Measurements from ENCODE around the gene NEUROD6.

DNA sequence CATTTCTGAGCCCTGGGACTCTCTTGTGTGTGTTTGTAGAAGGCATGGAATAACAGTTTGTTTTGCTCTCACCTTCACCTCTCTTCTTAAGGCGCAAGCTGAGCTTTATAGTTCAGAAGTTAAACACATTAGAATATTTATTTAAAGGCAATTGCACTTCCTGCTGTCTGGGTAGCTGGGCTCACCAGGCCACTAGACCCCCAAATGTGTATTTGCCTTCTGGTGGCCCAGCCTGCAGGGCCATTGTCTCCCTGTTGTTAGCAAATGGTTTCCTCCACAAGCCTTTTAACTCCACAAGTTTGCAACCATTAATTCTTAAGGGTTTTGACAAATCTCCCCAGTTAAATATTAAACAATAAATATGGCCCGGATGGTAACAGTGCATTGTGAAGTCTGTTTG is 31.1 kb upstream of the NEUROD6 start:
- no peak for TF ChIP-seq POLR2A (IDR thresholded peaks at IDR 0.05)
- TF ChIP-seq, protein P1, sequence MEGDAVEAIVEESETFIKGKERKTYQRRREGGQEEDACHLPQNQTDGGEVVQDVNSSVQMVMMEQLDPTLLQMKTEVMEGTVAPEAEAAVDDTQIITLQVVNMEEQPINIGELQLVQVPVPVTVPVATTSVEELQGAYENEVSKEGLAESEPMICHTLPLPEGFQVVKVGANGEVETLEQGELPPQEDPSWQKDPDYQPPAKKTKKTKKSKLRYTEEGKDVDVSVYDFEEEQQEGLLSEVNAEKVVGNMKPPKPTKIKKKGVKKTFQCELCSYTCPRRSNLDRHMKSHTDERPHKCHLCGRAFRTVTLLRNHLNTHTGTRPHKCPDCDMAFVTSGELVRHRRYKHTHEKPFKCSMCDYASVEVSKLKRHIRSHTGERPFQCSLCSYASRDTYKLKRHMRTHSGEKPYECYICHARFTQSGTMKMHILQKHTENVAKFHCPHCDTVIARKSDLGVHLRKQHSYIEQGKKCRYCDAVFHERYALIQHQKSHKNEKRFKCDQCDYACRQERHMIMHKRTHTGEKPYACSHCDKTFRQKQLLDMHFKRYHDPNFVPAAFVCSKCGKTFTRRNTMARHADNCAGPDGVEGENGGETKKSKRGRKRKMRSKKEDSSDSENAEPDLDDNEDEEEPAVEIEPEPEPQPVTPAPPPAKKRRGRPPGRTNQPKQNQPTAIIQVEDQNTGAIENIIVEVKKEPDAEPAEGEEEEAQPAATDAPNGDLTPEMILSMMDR (IDR thresholded peaks at IDR 0.05) = no peak

Measured in testis (tissue), 2 donors.